GM12873 (cell line): ENCODE data around the gene EXPH5.

Source experiments
- TF ChIP-seq, protein P1 (sequence below): IDR thresholded peaks from 2 replicates; pipeline ENCODE4 v1.5.1; 2012; ENCODE audit warnings: low read depth, mild to moderate bottlenecking, moderate library complexity, low read length, control low read depth; ENCODE audit not compliant: insufficient read depth; ENCODE audit errors: missing control alignments

EXPH5 gene

GRCh38 chr11:108543316-108543964, 50.1 kb downstream of the EXPH5 start:
- TF ChIP-seq, protein P1, sequence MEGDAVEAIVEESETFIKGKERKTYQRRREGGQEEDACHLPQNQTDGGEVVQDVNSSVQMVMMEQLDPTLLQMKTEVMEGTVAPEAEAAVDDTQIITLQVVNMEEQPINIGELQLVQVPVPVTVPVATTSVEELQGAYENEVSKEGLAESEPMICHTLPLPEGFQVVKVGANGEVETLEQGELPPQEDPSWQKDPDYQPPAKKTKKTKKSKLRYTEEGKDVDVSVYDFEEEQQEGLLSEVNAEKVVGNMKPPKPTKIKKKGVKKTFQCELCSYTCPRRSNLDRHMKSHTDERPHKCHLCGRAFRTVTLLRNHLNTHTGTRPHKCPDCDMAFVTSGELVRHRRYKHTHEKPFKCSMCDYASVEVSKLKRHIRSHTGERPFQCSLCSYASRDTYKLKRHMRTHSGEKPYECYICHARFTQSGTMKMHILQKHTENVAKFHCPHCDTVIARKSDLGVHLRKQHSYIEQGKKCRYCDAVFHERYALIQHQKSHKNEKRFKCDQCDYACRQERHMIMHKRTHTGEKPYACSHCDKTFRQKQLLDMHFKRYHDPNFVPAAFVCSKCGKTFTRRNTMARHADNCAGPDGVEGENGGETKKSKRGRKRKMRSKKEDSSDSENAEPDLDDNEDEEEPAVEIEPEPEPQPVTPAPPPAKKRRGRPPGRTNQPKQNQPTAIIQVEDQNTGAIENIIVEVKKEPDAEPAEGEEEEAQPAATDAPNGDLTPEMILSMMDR, result no peak

DNA sequence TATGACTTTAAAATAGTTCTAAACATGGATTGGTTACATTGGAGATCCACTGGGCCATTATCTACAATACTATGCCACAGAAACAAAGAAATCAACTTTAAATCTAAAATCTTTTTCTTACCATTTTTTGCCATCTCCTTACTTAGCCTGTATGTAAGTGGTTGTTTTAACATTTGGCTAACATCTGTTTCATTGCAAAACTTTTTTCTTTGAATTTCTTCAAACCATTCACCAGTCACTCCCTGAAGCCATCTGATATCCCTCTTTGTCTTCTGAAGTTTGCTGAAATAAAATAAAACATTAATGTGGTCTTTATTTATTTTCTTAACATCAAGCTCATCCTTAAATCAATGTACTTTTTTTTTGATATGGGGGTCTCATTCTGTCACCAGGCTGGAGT, 52.0 kb downstream of the EXPH5 start:
- TF ChIP-seq, protein P1, result no peak

GRCh38 chr11:108538502-108538901, 55.1 kb downstream of the EXPH5 start:
- TF ChIP-seq, protein P1, result no peak

GRCh38 chr11:108538022-108538424, 55.5 kb downstream of the EXPH5 start:
- TF ChIP-seq, protein P1, result no peak

DNA sequence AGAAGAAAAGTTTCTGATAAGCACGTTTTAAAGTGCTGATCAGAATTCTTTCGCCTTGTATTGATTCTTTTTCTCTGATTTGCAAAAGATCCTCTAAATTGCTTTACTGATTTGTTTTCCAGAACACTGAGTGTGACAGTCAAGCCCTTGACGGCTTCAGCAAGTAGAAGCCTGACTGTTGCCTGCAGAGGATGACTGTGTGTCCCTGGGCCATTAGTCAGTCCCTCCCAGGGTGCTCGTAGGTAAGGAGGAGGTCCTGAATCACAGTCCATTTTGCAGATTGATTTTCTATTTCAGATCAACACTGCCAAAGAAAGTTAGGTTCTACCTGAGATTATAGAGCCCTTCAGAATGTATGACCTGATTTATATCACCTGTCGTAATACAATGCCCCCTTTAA, 56.8 kb downstream of the EXPH5 start:
- TF ChIP-seq, protein P1, result no peak

GRCh38 chr11:108535384-108535955, 58.1 kb downstream of the EXPH5 start:
- TF ChIP-seq, protein P1, result no peak

- TF ChIP-seq, protein P1, result no peak
Observed at GRCh38 chr11:108534274-108534882, 59.2 kb downstream of the EXPH5 start.
